VCaP (cell line): ENCODE results near the gene TSHZ2.
"Not testable (repeated sequence)": the region's sequence is repeated elsewhere in the genome, so short reads cannot be mapped to it uniquely, and the experiment has no call there.

Source experiments
- H3K27ac ChIP-seq: fragments of 450-650 bp; 2 replicates; pipeline ENCODE4 v1.5.1; 2017
- TF ChIP-seq, protein P1 (sequence below): fragments of 450-650 bp; conservative IDR thresholded peaks from 2 replicates; pipeline ENCODE4 v1.5.1; 2017; ENCODE audit warnings: mild to moderate bottlenecking, moderate library complexity

TSHZ2 gene

DNA sequence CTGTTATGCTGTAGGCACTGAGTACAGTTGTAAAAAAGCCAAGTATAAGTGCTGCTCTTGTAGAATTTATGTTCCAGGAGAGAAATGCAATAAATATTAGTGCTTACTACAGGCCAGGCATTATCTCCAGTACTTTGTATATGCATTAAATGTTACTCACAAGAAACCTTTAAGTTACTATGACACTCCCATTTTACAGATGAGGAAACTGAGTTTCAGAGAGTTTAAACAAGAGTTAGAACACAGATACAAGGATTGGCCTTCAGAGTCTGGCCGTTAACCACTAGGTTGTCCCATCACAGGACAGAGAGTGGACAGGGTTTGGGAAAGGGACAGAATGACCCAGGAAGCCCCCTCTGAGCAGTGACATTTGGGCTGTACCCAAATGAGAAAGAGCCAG, 347.0 kb downstream of the TSHZ2 start:
- no peak overlapping the region for H3K27ac ChIP-seq
- TF ChIP-seq, protein P1, sequence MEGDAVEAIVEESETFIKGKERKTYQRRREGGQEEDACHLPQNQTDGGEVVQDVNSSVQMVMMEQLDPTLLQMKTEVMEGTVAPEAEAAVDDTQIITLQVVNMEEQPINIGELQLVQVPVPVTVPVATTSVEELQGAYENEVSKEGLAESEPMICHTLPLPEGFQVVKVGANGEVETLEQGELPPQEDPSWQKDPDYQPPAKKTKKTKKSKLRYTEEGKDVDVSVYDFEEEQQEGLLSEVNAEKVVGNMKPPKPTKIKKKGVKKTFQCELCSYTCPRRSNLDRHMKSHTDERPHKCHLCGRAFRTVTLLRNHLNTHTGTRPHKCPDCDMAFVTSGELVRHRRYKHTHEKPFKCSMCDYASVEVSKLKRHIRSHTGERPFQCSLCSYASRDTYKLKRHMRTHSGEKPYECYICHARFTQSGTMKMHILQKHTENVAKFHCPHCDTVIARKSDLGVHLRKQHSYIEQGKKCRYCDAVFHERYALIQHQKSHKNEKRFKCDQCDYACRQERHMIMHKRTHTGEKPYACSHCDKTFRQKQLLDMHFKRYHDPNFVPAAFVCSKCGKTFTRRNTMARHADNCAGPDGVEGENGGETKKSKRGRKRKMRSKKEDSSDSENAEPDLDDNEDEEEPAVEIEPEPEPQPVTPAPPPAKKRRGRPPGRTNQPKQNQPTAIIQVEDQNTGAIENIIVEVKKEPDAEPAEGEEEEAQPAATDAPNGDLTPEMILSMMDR: no peak

DNA sequence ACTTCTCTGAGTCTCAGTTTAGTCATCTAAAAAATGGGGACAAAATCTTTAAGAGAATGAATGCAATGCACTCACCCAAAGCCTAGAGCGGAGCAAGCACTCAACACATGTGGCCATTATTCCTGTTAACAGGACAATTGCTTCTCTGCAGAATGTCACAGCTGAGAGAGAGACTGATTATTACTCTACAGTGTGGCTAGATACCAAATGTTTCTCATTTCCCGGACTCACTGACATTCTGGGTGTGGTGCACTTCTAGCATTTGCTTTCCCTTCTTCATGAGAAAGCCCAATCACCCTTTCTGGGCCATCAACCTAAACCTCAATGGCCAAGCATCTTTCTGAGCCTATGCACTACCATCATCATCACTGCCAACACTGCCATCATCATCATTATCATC, 347.6 kb downstream of the TSHZ2 start:
- TF ChIP-seq, protein P1: no peak
- H3K27ac ChIP-seq: no peak overlapping the region

DNA sequence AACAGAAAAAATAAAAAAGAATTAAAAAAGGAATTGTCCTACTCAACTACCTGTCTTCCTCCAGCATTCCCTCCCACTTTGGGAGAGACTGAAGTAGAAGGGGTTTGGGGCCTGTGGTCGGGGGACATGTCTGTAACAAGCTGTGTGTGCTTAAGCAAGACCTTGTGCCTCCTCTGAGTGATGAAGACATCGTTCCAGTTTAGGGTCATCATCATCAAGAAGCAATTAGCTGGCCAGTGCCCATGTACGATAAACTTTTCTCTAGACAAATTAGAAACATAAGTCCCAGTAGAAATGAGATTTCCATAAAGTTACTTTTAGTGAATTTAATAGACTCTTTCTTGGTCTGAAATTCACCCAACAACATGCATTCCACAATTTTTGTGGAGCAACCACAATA, 348.5 kb downstream of the TSHZ2 start:
- no peak overlapping the region for H3K27ac ChIP-seq

DNA sequence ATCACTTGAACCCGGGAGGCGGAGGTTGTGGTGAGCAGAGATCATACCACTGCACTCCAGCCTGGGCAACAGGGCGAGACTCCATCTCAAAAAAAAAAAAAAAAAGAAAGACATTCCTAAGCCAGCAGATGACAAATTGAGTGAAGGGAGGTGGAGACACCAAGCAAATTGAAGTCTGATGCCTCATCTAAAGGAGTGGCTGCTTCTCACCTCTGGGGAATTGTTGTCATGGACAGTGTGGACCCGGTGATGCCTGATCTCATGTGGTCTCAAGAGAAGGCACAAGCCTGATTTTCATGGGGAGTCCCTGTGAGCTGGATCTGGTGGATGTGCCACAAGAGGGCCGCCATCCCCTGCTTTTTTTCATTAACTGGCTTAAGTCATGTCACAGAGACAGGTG, 349.4 kb downstream of the TSHZ2 start:
- TF ChIP-seq, protein P1: no peak; the same call in 1 of the 2 replicates
- H3K27ac ChIP-seq: no peak overlapping the region

More for the DNA sequence above, 348.5 kb downstream of the TSHZ2 start:
- TF ChIP-seq, protein P1: no peak

DNA sequence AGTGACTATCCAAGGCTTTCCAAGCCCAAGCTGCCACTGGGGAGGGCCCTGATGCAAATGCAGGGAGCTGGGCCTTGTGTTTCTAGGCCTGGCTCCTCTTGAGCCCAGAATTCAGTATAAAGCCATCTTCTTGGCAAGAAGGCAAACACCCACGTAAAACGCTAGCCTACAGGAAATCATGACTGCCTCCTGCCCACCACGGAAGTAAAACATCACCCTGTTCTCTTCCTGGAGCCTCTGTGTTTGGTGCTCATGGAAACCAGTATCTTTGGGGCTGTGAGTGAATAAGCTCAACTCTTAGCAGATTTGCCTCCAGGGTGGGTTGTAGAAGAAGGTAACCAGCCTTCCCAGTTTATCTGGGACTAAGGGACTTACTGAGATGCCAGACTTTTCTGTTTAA, 350.5 kb downstream of the TSHZ2 start:
- H3K27ac ChIP-seq: no peak overlapping the region
- TF ChIP-seq, protein P1: no peak

DNA sequence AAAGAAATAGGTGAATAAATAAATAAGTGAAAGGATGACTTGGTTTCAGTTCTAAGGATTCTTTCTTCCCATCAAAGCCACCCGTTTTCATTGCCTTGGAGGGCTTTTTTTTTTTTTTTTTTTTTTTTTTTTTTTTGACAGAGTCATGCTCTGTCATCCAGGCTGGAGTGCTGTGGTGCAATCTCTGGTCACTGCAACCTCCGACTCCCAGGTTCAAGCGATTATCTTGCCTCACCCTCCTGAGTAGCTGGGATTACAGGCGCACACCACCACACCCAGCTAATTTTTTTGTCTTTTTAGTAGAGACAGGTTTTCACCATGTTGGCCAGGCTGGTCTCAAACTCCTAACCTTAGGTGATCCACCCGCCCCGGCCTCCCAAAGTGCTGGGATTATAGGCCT, 351.3 kb downstream of the TSHZ2 start:
- not testable (repeated sequence) for H3K27ac ChIP-seq

DNA sequence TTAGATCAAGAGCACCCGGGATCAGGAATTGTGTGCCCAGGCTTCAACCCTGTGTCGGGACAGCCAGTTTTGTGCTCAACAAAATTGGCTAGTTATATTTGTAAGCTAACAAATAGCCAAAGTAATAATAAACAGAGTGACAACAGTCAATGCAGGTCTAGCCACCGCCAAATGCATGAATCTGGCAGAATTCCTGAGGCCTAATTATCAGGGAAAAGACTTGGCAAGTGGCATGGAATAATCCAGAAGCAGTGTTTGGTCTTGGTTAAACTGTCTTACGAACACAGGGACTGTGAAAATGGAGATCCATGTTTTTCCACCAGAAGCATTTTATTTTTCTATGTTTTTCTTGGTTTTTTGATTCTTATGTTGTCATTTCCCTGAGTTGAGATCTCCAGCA, 352.7 kb downstream of the TSHZ2 start:
- H3K27ac ChIP-seq: no peak overlapping the region
- TF ChIP-seq, protein P1: no peak

DNA sequence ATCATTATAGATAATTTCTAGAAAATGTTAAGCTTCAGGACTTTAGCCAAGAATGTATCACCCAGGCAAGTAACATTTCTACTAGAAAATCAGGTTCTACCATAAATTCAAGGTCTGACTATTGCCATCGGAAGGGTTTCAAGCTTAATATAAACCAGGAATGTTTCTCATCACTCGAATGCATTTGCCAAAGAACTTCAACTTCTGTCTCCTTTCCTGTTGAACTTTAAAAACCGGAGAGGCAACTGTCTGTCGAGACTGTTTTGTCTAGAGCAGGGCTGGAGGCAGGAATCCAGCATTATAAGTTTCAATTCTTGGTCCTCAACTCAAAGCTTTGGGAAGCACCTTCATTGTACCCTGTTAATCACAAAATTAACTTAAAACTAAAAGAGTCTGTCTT, 356.8 kb downstream of the TSHZ2 start:
- TF ChIP-seq, protein P1: no peak

More for the DNA sequence above, 356.8 kb downstream of the TSHZ2 start:
- H3K27ac ChIP-seq: no peak overlapping the region
